Measurements from ENCODE around the gene RASAL2. TPM values are rescaled to one million over a fixed set of nuclear protein-coding genes. Genes with fewer than 3 reads are reported as not detected.

Gene RASAL2
- total RNA-seq, 4 donors from 2014 or later: 17.9 to 27.3 (median 23.5) TPM

DNA sequence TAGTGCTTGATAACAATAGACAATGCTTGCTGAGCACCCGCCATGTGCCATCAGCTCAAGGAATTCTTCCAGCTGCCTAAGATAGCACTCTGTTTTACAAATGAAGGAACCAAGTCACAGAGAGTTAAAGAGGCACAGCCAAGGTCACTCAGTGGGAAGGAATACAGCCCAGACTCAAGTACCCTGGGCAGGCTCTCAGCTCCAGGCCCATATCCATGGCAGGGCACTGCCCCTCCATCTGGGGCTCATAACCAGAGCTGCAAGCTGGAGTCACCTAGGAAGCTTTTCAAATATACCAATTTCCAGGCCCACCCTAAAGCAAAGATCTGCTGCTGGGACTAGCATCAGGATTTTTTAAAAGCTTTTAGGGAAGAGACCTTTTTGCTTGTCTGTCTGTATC is 401.3 kb downstream of the RASAL2 start:
- no peak for DNase-seq
- H3K27ac ChIP-seq: no peak overlapping the region
- H3K36me3 ChIP-seq: no peaks in the 10 kb centered on the region
- no peak overlapping the region for H3K4me3 ChIP-seq (replicated peaks in 1 of 3)
- no peak for TF ChIP-seq POLR2A (IDR thresholded peaks at IDR 0.05)
- TF ChIP-seq, protein P1, sequence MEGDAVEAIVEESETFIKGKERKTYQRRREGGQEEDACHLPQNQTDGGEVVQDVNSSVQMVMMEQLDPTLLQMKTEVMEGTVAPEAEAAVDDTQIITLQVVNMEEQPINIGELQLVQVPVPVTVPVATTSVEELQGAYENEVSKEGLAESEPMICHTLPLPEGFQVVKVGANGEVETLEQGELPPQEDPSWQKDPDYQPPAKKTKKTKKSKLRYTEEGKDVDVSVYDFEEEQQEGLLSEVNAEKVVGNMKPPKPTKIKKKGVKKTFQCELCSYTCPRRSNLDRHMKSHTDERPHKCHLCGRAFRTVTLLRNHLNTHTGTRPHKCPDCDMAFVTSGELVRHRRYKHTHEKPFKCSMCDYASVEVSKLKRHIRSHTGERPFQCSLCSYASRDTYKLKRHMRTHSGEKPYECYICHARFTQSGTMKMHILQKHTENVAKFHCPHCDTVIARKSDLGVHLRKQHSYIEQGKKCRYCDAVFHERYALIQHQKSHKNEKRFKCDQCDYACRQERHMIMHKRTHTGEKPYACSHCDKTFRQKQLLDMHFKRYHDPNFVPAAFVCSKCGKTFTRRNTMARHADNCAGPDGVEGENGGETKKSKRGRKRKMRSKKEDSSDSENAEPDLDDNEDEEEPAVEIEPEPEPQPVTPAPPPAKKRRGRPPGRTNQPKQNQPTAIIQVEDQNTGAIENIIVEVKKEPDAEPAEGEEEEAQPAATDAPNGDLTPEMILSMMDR (IDR thresholded peaks at IDR 0.05): no peak
- WGBS, 2 donors: 100% methylated on average over 1 of the region's 1 CpG
- no peaks in the 10 kb centered on the region for H3K9me3 ChIP-seq
- H3K27me3 ChIP-seq: no peaks in the 10 kb centered on the region
- no peaks in the 10 kb centered on the region for H3K4me1 ChIP-seq
- intact Hi-C loops (cut with DNase I): no loop called here

DNA sequence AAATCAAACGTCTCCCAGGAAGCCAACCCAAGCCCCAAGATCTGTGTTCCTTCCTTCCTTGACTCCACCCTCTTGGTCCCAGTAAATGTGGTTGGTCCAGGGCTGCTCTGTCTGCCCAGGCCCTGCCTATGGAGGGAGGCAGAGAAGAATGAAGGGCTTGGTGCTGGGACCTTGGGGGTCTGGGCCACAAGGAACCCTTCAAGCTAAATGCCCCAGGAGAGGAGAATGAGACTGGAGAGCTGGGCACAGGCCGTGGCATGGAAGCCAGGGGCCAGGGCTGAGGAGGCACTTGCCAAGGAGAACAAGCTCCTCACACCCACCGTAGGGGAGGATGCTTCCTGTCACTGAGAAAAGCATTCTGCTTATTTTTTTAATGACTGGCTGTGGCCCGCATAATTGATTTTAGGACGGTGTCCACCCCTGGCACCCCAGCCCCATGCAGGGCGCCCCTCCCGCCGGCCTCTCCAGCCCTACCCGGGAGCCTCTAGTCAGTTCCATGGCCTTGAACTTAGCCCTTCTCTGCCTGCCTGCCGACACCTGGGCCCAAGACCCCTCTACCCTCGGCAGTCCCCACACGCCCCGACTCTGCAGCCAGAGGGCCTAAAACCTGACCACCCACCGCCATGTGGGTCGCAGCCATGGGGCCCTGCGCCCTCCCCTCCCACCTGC is 402.0 kb downstream of the RASAL2 start:
- DNase-seq: no peak
- intact Hi-C loops (cut with DNase I): no loop called here
- H3K36me3 ChIP-seq: no peaks in the 10 kb centered on the region
- H3K4me1 ChIP-seq: no peaks in the 10 kb centered on the region
- TF ChIP-seq POLR2A (IDR thresholded peaks at IDR 0.05): no peak
- TF ChIP-seq, protein P1 (IDR thresholded peaks at IDR 0.05): no peak
- no peaks in the 10 kb centered on the region for H3K27me3 ChIP-seq
- H3K27ac ChIP-seq: no peak overlapping the region
- H3K9me3 ChIP-seq: no peaks in the 10 kb centered on the region
- no peak overlapping the region for H3K4me3 ChIP-seq (replicated peaks in 1 of 3)
- 84 to 92% methylated on average over 16 of the region's 16 CpGs for WGBS, 2 donors

DNA sequence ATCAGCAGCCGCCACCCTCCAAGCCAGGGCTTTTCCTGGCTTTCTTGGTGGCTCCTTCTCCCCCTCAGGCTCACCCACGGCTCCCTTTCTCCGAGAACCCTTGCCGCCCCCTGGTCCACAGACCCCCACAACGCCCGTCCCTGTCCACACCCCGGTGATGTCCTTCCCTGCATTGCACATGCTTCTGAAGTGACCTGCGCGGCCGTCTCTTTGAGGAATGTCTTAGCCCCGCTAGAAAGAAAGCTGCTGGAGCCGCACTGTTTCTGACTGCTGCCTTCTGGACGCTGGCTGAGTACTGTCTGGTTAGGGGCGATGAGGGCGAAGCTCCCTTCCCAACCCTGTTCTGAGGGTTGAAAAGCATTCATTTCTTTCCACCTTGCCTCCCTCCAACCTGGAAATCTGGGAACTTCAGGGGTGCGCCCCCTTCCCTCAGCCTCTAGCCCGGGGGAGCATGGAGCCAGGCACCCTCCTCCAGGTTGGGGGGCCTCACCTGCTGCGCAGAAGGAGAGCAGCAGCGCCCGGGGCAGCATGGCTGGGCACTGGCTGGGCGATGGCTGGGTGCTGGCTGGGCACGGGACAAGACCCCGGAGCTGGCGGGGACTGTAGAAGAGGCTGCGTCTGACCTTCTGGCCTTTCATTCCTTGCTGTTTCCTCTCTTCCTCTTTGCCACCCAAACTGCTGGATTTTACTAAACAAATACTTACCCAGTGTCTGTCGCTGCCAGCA is 402.7 kb downstream of the RASAL2 start, which contains the start of gene CLEC20A:
CLEC20A (minus strand) TSS at position 555 of the 726 bp plus-strand sequence; CDS start at position 530, 25 bp downstream.
- no peak within 1 kb of the TSS for H3K27ac ChIP-seq
- H3K36me3 ChIP-seq: no peaks in the 10 kb centered on the region
- intact Hi-C loops (cut with DNase I): no loop called here
- no peak within 1 kb of the TSS for H3K4me3 ChIP-seq (replicated peaks in 1 of 3)
- H3K27me3 ChIP-seq: no peaks in the 10 kb centered on the region
- WGBS, 2 donors: 95 to 96% methylated on average over 26 of the region's 26 CpGs
- DNase-seq: no peak
- TF ChIP-seq, protein P1 (IDR thresholded peaks at IDR 0.05): no peak
- TF ChIP-seq POLR2A (IDR thresholded peaks at IDR 0.05): no peak
- no peaks in the 10 kb centered on the region for H3K9me3 ChIP-seq
- H3K4me1 ChIP-seq: no peaks in the 10 kb centered on the region

DNA sequence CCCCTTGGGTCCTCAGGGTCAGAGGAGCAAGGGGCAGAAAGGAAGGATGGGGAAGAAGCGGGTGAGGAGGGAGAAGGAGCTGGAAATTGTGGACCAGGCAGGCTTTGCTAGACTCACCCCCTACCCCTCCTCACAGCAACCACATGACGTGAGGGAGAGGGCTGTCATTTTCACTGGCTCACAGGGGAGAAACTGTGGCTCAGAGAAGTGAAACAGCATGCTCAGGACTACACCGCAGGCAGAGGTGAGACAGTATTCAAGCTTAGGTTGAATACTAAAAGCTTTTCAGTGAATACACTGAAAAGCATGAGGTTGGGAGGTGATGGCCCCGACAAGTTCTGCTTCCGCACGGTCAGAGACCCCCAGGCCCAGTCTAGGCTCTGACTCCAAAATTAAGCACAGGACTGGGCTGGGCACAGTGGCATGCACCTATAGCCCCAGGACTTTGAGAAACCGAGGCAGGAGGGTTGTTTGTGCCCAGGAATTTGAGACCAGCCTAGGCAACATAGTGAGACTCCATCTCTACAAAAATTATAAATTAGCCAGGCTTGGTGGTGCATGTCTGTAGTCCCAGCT is 404.1 kb downstream of the RASAL2 start:
- no peak overlapping the region for H3K27ac ChIP-seq
- no peaks in the 10 kb centered on the region for H3K27me3 ChIP-seq
- intact Hi-C loops (cut with DNase I): no loop called here
- H3K36me3 ChIP-seq: no peaks in the 10 kb centered on the region
- no peak for DNase-seq
- no peak overlapping the region for H3K4me3 ChIP-seq (replicated peaks in 1 of 3)
- no peaks in the 10 kb centered on the region for H3K9me3 ChIP-seq
- 90 to 91% methylated on average over 7 of the region's 7 CpGs for WGBS, 2 donors
- no peaks in the 10 kb centered on the region for H3K4me1 ChIP-seq
- TF ChIP-seq POLR2A (IDR thresholded peaks at IDR 0.05): no peak
- TF ChIP-seq, protein P1 (IDR thresholded peaks at IDR 0.05): no peak

Data from thyroid gland (tissue), 4 donors.